ENCODE results near the gene F12. TPM values are rescaled to one million over a fixed set of nuclear protein-coding genes. Genes with fewer than 3 reads are reported as not detected.
A peak's percentile ranks its signal among the peaks of the same experiment; 100 is the strongest.

F12 gene
- polyA plus RNA-seq, 2 donors, result 18.1 to 33.5 TPM

DNA sequence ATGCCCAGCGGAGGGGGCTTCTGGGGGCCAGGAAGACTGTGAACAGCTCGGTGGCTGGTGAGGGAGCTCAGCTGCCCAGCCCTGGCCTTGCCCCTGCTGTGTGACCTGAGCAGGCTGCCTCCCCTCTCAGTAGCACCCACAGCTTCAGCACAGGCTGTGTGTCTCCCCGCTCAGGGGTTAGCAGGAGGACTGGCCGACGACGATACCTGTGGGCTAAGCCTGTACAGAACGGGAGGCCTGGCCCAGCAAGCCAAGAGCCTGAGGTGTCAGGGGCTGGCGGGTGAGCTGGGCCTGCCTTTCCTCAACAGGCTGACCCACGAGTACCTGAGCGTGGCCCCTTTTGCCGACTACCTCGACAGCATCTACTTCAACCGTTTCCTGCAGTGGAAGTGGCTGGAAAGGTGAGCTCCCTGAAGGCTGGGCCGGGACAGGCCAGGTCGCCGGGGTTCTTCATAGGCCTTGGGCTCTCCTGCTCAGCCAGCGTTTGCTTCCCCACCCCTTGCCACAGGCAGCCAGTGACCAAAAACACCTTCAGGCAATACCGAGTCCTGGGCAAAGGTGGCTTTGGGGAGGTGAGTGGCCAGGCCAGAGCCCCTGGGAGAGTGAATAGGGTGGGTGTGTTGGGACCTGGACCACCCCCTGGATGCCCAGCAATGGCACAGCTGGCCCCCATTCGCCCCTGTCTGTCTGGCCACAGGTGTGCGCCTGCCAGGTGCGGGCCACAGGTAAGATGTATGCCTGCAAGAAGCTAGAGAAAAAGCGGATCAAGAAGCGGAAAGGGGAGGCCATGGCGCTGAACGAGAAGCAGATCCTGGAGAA lies 23.7 kb upstream of the F12 start:
- H3K27me3 ChIP-seq (ENCODE audit: control insufficient read depth in 1 of 2, insufficient read depth in 2 of 2, low read length in 2 of 2), result no peaks in the 10 kb centered on the region
- 87 to 92% methylated on average over 25 of the region's 25 CpGs for WGBS, 2 donors
- no peaks in the 10 kb centered on the region for H3K9me3 ChIP-seq (ENCODE audit: control insufficient read depth in 2 of 2, insufficient read depth in 1 of 2, low read depth in 1 of 2, low read length in 1 of 2)
- H3K36me3 ChIP-seq (ENCODE audit: control insufficient read depth in 2 of 2, insufficient read depth in 2 of 2, low read length in 1 of 2), result peaks cover 0 to 43% of the 10 kb centered on the region in 2 donors
- H3K4me1 ChIP-seq (ENCODE audit: control insufficient read depth in 2 of 2, insufficient read depth in 2 of 2, low read length in 1 of 2), result peaks cover 2 to 35% of the 10 kb centered on the region in 2 donors
- H3K4me3 ChIP-seq (ENCODE audit: low read depth in 1 of 2, low read length in 2 of 2), result no peak overlapping the region
- H3K27ac ChIP-seq (ENCODE audit: low read depth in 2 of 2, low read length in 1 of 2), result peak overlapping the region in 1 of 2 donors; percentile 45

DNA sequence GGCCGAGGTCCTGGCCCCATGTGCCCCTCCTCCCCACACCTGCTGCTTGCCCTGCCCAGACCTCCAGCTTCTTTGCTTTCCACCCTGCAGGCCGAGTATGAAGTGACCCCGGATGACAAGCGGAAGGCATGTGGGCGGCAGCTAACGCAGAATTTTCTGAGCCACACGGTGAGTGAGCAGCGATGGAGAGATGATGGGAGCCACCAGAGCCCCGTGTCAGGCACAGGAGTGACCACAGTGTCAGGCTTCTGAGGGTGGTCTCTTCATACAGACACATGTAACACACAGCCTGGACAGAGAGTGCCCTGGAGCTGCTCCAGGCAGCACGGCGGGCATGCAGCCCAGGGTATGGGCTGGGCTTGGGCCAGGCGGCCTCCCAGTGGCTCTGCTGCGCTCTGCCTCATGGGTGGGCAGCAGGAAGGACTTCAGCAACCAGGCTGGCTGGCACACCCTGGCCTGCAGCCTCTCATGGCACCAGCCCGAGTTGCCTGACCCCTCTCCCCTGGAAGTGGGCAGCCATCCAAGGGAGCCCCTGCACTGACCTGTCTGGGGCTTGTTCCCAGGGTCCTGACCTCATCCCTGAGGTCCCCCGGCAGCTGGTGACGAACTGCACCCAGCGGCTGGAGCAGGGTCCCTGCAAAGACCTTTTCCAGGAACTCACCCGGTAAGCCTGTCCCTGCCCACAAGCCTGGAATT lies 22.9 kb upstream of the F12 start:
- H3K27ac ChIP-seq (ENCODE audit: low read depth in 2 of 2, low read length in 1 of 2), result peak overlapping the region in 1 of 2 donors; percentile 73
- peaks cover 0 to 38% of the 10 kb centered on the region in 2 donors for H3K36me3 ChIP-seq (ENCODE audit: control insufficient read depth in 2 of 2, insufficient read depth in 2 of 2, low read length in 1 of 2)
- no peaks in the 10 kb centered on the region for H3K9me3 ChIP-seq (ENCODE audit: control insufficient read depth in 2 of 2, insufficient read depth in 1 of 2, low read depth in 1 of 2, low read length in 1 of 2)
- H3K4me1 ChIP-seq (ENCODE audit: control insufficient read depth in 2 of 2, insufficient read depth in 2 of 2, low read length in 1 of 2), result peaks cover 7 to 42% of the 10 kb centered on the region in 2 donors
- WGBS, 2 donors, result 69 to 72% methylated on average over 18 of the region's 18 CpGs
- no peaks in the 10 kb centered on the region for H3K27me3 ChIP-seq (ENCODE audit: control insufficient read depth in 1 of 2, insufficient read depth in 2 of 2, low read length in 2 of 2)
- H3K4me3 ChIP-seq (ENCODE audit: low read depth in 1 of 2, low read length in 2 of 2), result no peak overlapping the region

DNA sequence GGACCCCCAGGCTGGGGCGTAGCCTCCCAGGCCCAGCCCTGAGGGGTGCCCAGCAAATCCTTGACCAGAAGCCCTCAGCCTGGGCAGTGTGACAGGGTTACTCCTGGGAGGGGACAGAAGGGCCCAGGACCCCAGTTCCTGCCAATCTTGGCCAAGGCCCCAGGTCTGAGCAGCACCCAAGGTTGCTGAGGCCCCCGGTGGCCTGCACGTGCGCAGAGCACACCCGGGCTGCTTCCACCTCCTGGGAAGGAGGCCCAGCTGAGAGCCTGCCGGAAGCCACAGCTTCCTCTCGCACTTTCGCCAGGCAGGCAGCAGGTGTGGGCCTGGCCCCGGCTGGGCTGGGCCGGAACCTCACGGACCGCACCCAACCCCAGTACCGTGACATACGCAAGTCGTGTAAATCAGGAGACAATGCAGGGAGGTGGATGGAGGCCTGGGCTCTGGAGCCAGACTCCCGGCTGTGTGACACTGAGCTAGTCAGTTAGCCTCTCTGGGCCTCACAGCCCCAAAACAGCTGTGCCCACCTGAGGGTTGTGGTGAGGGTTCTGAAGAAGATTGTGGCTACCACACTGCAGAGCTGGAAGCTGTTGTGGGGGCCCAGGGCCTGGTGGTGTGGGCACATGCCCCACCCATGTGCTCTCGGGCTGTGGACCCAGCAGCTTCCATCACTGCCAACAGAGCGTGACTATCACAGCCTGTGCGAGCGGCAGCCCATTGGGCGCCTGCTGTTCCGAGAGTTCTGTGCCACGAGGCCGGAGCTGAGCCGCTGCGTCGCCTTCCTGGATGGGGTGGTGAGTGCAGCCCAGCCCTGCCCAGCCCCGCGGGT lies 22.2 kb upstream of the F12 start:
- Histone ChIP-seq H3K27me3 (ENCODE audit: control insufficient read depth in 1 of 2, insufficient read depth in 2 of 2, low read length in 2 of 2) (no peaks in the 10 kb centered on the region), H3K4me3 (ENCODE audit: low read depth in 1 of 2, low read length in 2 of 2) (no peak overlapping the region), H3K36me3 (ENCODE audit: control insufficient read depth in 2 of 2, insufficient read depth in 2 of 2, low read length in 1 of 2) (peaks cover 0 to 36% of the 10 kb centered on the region in 2 donors), H3K27ac (ENCODE audit: low read depth in 2 of 2, low read length in 1 of 2) (peak overlapping the region; percentile 37 to 73), H3K9me3 (ENCODE audit: control insufficient read depth in 2 of 2, insufficient read depth in 1 of 2, low read depth in 1 of 2, low read length in 1 of 2) (no peaks in the 10 kb centered on the region), H3K4me1 (ENCODE audit: control insufficient read depth in 2 of 2, insufficient read depth in 2 of 2, low read length in 1 of 2) (peaks cover 7 to 44% of the 10 kb centered on the region in 2 donors)
- WGBS, 2 donors, result 50 to 58% methylated on average over 29 of the region's 29 CpGs

DNA sequence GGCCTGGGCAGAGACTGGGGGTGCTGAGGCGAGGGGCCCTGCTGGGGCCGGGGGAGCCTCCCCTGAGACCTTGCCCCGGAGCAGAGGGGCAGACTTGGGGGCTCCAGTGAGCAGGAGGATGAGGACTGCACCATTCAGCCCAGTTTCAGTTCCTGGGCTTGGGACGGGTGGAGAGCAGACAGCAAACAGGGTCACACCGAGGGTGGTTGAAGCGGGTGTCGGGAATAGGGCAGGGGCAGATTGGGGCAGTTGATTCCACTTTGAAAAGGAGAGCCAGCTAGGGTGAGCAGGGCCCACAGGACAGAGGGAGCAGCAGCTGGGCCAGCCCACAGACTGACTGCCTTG lies 21.6 kb upstream of the F12 start:
- Histone ChIP-seq H3K4me1 (ENCODE audit: control insufficient read depth in 2 of 2, insufficient read depth in 2 of 2, low read length in 1 of 2) (peaks cover 7 to 44% of the 10 kb centered on the region in 2 donors), H3K27me3 (ENCODE audit: control insufficient read depth in 1 of 2, insufficient read depth in 2 of 2, low read length in 2 of 2) (no peaks in the 10 kb centered on the region), H3K36me3 (ENCODE audit: control insufficient read depth in 2 of 2, insufficient read depth in 2 of 2, low read length in 1 of 2) (peaks cover 0 to 35% of the 10 kb centered on the region in 2 donors), H3K4me3 (ENCODE audit: low read depth in 1 of 2, low read length in 2 of 2) (no peak overlapping the region), H3K9me3 (ENCODE audit: control insufficient read depth in 2 of 2, insufficient read depth in 1 of 2, low read depth in 1 of 2, low read length in 1 of 2) (no peaks in the 10 kb centered on the region), H3K27ac (ENCODE audit: low read depth in 2 of 2, low read length in 1 of 2) (peak overlapping the region in 1 of 2 donors; percentile 73)
- 63 to 81% methylated on average over 7 of the region's 7 CpGs for WGBS, 2 donors

DNA sequence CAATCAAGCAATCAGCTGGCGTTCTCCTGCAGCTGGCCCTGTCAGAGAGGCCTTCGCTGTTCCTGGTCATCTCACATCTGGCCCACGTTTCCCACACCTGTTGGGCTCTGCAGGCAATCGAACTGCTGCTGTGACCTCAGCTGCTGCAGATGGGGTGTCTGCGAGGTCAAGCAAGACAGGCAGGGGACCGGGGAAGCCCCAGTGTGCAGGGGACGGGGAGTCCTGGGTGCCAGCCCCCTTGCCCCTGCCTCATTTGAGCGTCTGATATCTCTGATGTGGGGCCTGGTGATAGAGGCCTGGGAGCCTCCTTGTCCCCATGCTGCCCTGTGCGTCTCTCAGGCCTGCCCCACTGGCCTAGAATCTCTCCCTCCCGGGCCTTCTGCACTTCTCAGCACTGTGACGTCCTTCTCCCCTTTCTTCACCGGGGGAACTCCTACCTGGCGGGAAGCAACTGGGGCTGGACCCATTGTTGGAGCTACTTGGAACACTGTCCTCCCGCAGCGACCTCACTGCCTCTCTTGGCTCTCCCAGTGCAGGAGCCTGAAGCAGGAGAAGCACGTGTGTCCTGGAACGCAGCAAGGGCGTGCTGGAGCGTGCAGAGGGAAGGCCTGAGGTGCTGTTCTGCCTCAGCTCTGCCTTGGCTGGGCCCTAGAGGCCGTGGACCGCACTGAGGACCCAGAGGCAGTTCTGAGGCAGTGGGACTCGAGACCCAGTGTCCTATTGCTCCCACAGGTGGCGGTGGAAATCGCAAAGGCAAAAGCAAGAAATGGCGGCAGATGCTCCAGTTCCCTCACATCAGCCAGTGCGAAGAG lies 21.0 kb upstream of the F12 start:
- H3K27ac ChIP-seq (ENCODE audit: low read depth in 2 of 2, low read length in 1 of 2), result peak overlapping the region in 1 of 2 donors; percentile 73
- WGBS, 2 donors, result 57 to 64% methylated on average over 26 of the region's 26 CpGs
- peaks cover 7 to 44% of the 10 kb centered on the region in 2 donors for H3K4me1 ChIP-seq (ENCODE audit: control insufficient read depth in 2 of 2, insufficient read depth in 2 of 2, low read length in 1 of 2)
- no peaks in the 10 kb centered on the region for H3K9me3 ChIP-seq (ENCODE audit: control insufficient read depth in 2 of 2, insufficient read depth in 1 of 2, low read depth in 1 of 2, low read length in 1 of 2)
- H3K36me3 ChIP-seq (ENCODE audit: control insufficient read depth in 2 of 2, insufficient read depth in 2 of 2, low read length in 1 of 2), result peaks cover 0 to 32% of the 10 kb centered on the region in 2 donors
- H3K4me3 ChIP-seq (ENCODE audit: low read depth in 1 of 2, low read length in 2 of 2), result no peak overlapping the region
- H3K27me3 ChIP-seq (ENCODE audit: control insufficient read depth in 1 of 2, insufficient read depth in 2 of 2, low read length in 2 of 2), result no peaks in the 10 kb centered on the region

DNA sequence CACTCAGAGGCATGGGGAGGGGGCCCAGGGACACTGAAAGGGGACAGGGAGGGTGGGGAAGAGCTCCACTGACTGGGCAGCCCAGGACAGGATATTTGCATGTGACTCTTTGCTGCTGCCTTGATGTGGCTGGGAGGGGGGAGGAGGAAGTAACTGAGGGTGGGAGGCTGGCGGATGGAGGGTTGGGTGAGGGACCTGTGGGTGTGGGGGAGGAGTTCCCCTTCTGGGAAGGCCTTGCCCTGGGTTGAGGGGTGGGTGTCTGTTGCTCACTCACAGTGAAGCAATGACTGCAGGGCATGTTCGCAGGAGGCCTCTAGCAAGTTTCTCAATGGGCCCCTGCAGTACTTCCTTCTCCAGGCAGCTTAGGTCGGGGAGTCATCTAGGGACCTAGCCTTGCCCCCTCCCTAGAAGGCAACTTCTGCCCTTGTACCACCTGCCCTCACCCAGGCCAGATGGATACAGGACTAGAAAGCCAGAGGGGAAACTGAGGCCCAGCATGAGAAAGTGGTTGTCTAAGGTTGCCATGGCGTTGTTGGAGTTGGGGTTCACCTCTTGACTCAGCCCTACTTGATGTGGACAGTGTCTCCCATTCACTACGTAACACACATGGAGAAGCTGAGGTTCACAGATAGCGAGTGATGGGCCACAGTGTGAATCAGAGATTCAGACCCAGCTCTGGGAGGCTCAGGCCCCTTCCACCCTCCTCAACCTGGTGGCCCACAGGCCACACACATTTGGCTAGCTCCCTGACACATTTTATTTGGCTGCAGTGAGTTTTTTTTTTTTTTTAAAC lies 20.1 kb upstream of the F12 start:
- Histone ChIP-seq H3K27me3 (ENCODE audit: control insufficient read depth in 1 of 2, insufficient read depth in 2 of 2, low read length in 2 of 2) (no peaks in the 10 kb centered on the region), H3K36me3 (ENCODE audit: control insufficient read depth in 2 of 2, insufficient read depth in 2 of 2, low read length in 1 of 2) (peaks cover 0 to 27% of the 10 kb centered on the region in 2 donors), H3K4me1 (ENCODE audit: control insufficient read depth in 2 of 2, insufficient read depth in 2 of 2, low read length in 1 of 2) (peaks cover 7 to 44% of the 10 kb centered on the region in 2 donors), H3K9me3 (ENCODE audit: control insufficient read depth in 2 of 2, insufficient read depth in 1 of 2, low read depth in 1 of 2, low read length in 1 of 2) (no peaks in the 10 kb centered on the region), H3K4me3 (ENCODE audit: low read depth in 1 of 2, low read length in 2 of 2) (no peak overlapping the region), H3K27ac (ENCODE audit: low read depth in 2 of 2, low read length in 1 of 2) (peak overlapping the region; percentile 29 to 48)
- 69 to 71% methylated on average over 6 of the region's 6 CpGs for WGBS, 2 donors

DNA sequence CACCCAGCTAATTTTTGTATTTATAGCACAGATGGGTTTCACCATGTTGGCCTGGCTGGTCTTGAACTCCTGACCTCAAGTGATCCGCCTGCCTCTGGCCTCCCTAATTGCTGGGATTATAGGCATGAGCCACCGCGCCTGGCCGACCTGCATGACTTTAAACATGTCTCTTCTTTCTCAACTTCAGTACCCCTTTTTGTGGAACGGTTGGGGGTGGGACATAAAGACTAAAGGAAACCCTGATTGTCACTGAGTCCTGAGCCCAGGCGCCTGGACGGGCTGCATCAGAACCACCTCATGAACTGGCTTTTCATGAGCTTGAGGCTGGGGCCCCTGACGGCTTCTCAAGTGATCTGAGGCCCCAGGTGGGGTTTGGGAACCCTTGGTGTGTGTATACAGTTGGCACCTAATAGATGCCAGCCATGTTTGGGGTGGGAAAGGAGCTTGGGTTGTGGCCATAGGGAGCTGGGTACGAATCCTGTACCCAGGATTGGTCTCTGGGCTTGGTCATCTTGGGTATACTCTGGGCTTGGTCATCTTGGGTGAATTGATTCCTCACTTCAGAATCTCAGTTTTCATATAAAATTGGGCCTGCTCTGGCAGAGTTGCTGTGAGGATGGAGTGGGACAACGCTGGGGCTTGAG lies 19.3 kb upstream of the F12 start:
- Histone ChIP-seq H3K9me3 (ENCODE audit: control insufficient read depth in 2 of 2, insufficient read depth in 1 of 2, low read depth in 1 of 2, low read length in 1 of 2) (no peaks in the 10 kb centered on the region), H3K36me3 (ENCODE audit: control insufficient read depth in 2 of 2, insufficient read depth in 2 of 2, low read length in 1 of 2) (peaks cover 0 to 21% of the 10 kb centered on the region in 2 donors), H3K27me3 (ENCODE audit: control insufficient read depth in 1 of 2, insufficient read depth in 2 of 2, low read length in 2 of 2) (no peaks in the 10 kb centered on the region), H3K27ac (ENCODE audit: low read depth in 2 of 2, low read length in 1 of 2) (peak overlapping the region; percentile 29 to 48), H3K4me3 (ENCODE audit: low read depth in 1 of 2, low read length in 2 of 2) (no peak overlapping the region), H3K4me1 (ENCODE audit: control insufficient read depth in 2 of 2, insufficient read depth in 2 of 2, low read length in 1 of 2) (peaks cover 7 to 39% of the 10 kb centered on the region in 2 donors)
- WGBS, 2 donors, result 76% methylated on average over 10 of the region's 10 CpGs

DNA sequence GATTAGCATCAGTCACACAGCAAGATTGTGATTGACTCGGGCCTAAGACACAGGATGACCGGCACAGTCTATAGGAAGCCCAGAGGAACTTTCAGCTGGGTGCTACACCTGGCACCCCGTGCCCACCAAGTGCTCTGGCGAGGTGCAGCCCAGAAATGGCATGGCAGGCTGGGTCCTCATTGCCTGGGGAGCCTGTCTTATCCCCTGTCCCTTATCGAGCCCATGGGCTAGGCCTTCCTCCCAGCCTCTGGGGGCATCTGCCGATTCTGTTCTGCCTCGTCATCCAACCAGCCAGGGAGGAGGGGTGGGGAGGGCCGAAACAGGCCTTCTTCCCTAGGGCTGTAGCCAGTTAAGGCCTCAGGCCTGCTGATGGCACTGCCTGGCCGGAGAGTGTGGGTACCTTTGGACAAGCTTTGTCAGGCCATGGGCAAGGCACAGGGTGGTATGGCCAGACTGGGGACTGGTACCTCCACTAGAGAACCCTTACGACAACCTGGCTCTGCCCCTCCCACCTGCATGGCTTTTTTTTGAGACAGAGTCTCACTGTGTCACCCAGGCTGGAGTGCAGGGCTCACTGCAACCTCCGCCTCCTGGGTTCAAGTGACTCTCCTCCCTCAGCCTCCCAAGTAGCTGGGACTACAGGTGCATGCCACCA lies 18.7 kb upstream of the F12 start:
- no peaks in the 10 kb centered on the region for H3K27me3 ChIP-seq (ENCODE audit: control insufficient read depth in 1 of 2, insufficient read depth in 2 of 2, low read length in 2 of 2)
- peak overlapping the region in 1 of 2 donors; percentile 97 for H3K27ac ChIP-seq (ENCODE audit: low read depth in 2 of 2, low read length in 1 of 2)
- peaks cover 0 to 16% of the 10 kb centered on the region in 2 donors for H3K36me3 ChIP-seq (ENCODE audit: control insufficient read depth in 2 of 2, insufficient read depth in 2 of 2, low read length in 1 of 2)
- H3K4me3 ChIP-seq (ENCODE audit: low read depth in 1 of 2, low read length in 2 of 2), result peak overlapping the region; percentile 3 to 84
- H3K9me3 ChIP-seq (ENCODE audit: control insufficient read depth in 2 of 2, insufficient read depth in 1 of 2, low read depth in 1 of 2, low read length in 1 of 2), result no peaks in the 10 kb centered on the region
- H3K4me1 ChIP-seq (ENCODE audit: control insufficient read depth in 2 of 2, insufficient read depth in 2 of 2, low read length in 1 of 2), result peaks cover 7 to 39% of the 10 kb centered on the region in 2 donors
- WGBS, 2 donors, result 55 to 57% methylated on average over 11 of the region's 11 CpGs

Measured in esophagus (tissue), 2 donors.